ENCODE results near the gene RNASEL.

- TF ChIP-seq, protein P1, sequence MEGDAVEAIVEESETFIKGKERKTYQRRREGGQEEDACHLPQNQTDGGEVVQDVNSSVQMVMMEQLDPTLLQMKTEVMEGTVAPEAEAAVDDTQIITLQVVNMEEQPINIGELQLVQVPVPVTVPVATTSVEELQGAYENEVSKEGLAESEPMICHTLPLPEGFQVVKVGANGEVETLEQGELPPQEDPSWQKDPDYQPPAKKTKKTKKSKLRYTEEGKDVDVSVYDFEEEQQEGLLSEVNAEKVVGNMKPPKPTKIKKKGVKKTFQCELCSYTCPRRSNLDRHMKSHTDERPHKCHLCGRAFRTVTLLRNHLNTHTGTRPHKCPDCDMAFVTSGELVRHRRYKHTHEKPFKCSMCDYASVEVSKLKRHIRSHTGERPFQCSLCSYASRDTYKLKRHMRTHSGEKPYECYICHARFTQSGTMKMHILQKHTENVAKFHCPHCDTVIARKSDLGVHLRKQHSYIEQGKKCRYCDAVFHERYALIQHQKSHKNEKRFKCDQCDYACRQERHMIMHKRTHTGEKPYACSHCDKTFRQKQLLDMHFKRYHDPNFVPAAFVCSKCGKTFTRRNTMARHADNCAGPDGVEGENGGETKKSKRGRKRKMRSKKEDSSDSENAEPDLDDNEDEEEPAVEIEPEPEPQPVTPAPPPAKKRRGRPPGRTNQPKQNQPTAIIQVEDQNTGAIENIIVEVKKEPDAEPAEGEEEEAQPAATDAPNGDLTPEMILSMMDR (IDR thresholded peaks at IDR 0.05): no peak
- TF ChIP-seq EZH2 (IDR thresholded peaks at IDR 0.05): no peak
These were observed 40.5 kb upstream of the RNASEL start for GRCh38 chr1:182629499-182630096.

Data from neural progenitor cell (in vitro differentiated cells).